OCI-LY1 (cell line): ENCODE data around the gene GALP.
A peak's percentile ranks its signal among the peaks of the same experiment; 100 is the strongest.

ENCODE experiments used
- H2AFZ ChIP-seq: fragments of 200-600 bp; sonication (generic), shearing (Covaris generic); 2 replicates; pipeline ENCODE4 v1.6.0; 2014; ENCODE audit warnings: antibody characterized with exemption, mild to moderate bottlenecking, low read length
- H3F3A ChIP-seq: fragments of 200-600 bp; sonication (generic), shearing (Covaris generic); 2 replicates; pipeline ENCODE4 v1.6.0; 2014; ENCODE audit warnings: mild to moderate bottlenecking, antibody characterized with exemption, low read length, moderate library complexity; ENCODE audit not compliant: insufficient read depth
- H3K27ac ChIP-seq: fragments of 200-600 bp; sonication (generic); 2 replicates; pipeline ENCODE4 v1.5.1; 2014; ENCODE audit warnings: low read length, mixed run types, mild to moderate bottlenecking, low read depth; ENCODE audit not compliant: poor library complexity, severe bottlenecking
- H3K27me3 ChIP-seq: fragments of 200-600 bp; sonication (generic); 2 replicates; pipeline ENCODE4 v1.6.0; 2014; ENCODE audit warnings: antibody characterized with exemption, mild to moderate bottlenecking, low read length, moderate library complexity; ENCODE audit not compliant: insufficient read depth
- H3K36me3 ChIP-seq: fragments of 200-600 bp; sonication (generic); 2 replicates; pipeline ENCODE4 v1.6.1; 2014; ENCODE audit warnings: mild to moderate bottlenecking, antibody characterized with exemption, low read length, moderate library complexity, mixed read lengths; ENCODE audit not compliant: insufficient read depth
- H3K4me1 ChIP-seq: fragments of 200-600 bp; sonication (generic); 2 replicates; pipeline ENCODE4 v1.5.1; 2014; ENCODE audit warnings: mild to moderate bottlenecking, low read length, moderate library complexity; ENCODE audit not compliant: insufficient read depth, severe bottlenecking
- H3K4me2 ChIP-seq: fragments of 200-600 bp; sonication (generic), shearing (Covaris generic); 2 replicates; pipeline ENCODE4 v1.6.1; 2014; ENCODE audit warnings: low read length
- H3K4me3 ChIP-seq: fragments of 200-600 bp; sonication (generic); 2 replicates; pipeline ENCODE4 v1.5.1; 2014; ENCODE audit warnings: low read length, low read depth, mild to moderate bottlenecking, mixed read lengths; ENCODE audit not compliant: poor library complexity, severe bottlenecking
- H3K79me2 ChIP-seq: fragments of 200-600 bp; shearing (Covaris generic); 2 replicates; pipeline ENCODE4 v1.6.1; 2016; ENCODE audit warnings: mixed run types, low read length, mixed read lengths; ENCODE audit not compliant: insufficient read depth
- H3K9ac ChIP-seq: fragments of 200-600 bp; sonication (generic), shearing (Covaris generic); 2 replicates; pipeline ENCODE4 v1.6.1; 2014; ENCODE audit warnings: mild to moderate bottlenecking, low read length, mixed read lengths
- H3K9me2 ChIP-seq: fragments of 200-600 bp; sonication (generic), shearing (Covaris generic); 2 replicates; pipeline ENCODE4 v1.6.1; 2014; ENCODE audit warnings: low read depth, mild to moderate bottlenecking, low read length, mixed read lengths
- H3K9me3 ChIP-seq: fragments of 200-600 bp; shearing (Covaris generic); 2 replicates; pipeline ENCODE4 v1.6.1; 2014; ENCODE audit warnings: low read length, mixed read lengths
- H4K20me1 ChIP-seq: fragments of 200-600 bp; sonication (generic), shearing (Covaris generic); 2 replicates; pipeline ENCODE4 v1.6.0; 2016; ENCODE audit warnings: mild to moderate bottlenecking, low read length; ENCODE audit not compliant: insufficient read depth
- CTCF ChIP-seq: fragments of 200-600 bp; sonication (generic), shearing (Covaris generic); IDR thresholded peaks from 2 replicates; pipeline ENCODE4 v1.5.1; 2017; ENCODE audit warnings: mild to moderate bottlenecking, antibody characterized with exemption, low read length, moderate library complexity, mixed read lengths
- EZH2 ChIP-seq: fragments of 200-600 bp; sonication (generic), shearing (Covaris generic); IDR thresholded peaks from 2 replicates; pipeline ENCODE4 v1.8.0; 2017; ENCODE audit warnings: borderline replicate concordance, mixed run types, mild to moderate bottlenecking, antibody characterized with exemption, low read length, moderate library complexity, mixed read lengths

Gene GALP

GRCh38 chr19:56132316-56132822 is 43.4 kb upstream of the GALP start:
- Histone ChIP-seq H3K4me1 (peaks cover 13% of the 10 kb centered on the region), H3K4me2 (no peak overlapping the region), H3K36me3 (no peaks in the 10 kb centered on the region), H3F3A (no peaks in the 10 kb centered on the region), H3K9me3 (no peaks in the 10 kb centered on the region), H3K27ac (no peak overlapping the region), H3K27me3 (no peaks in the 10 kb centered on the region), H2AFZ (no peak overlapping the region), H4K20me1 (no peaks in the 10 kb centered on the region), H3K9me2 (no peaks in the 10 kb centered on the region), H3K79me2 (no peaks in the 10 kb centered on the region), H3K4me3 (no peak overlapping the region), H3K9ac (no peak overlapping the region)
- TF ChIP-seq CTCF, result no peak
- no peak for TF ChIP-seq EZH2

- peak overlapping the region; percentile 28 for H3K27ac ChIP-seq
- peak overlapping the region; percentile 9; the same call in 1 of the 2 replicates for H3K4me2 ChIP-seq
- H3K79me2 ChIP-seq, result no peaks in the 10 kb centered on the region
- H4K20me1 ChIP-seq, result no peaks in the 10 kb centered on the region
- peak overlapping the region; percentile 1; the same call in 1 of the 2 replicates for H3K9ac ChIP-seq
- no peak overlapping the region for H3K4me3 ChIP-seq
- H3K36me3 ChIP-seq, result no peaks in the 10 kb centered on the region
- H3K9me3 ChIP-seq, result no peaks in the 10 kb centered on the region
- H3K27me3 ChIP-seq, result no peaks in the 10 kb centered on the region
- no peak for TF ChIP-seq CTCF
- TF ChIP-seq EZH2, result no peak
- no peaks in the 10 kb centered on the region for H3K9me2 ChIP-seq
- peaks cover 13% of the 10 kb centered on the region for H3K4me1 ChIP-seq
- H2AFZ ChIP-seq, result 0 out of 2 replicates have a peak overlapping the region, but pooled peaks have one; percentile 21
- H3F3A ChIP-seq, result no peaks in the 10 kb centered on the region
Observed at GRCh38 chr19:56133858-56134653, 41.8 kb upstream of the GALP start.

GRCh38 chr19:56134654-56134921 is 41.2 kb upstream of the GALP start:
- H3K4me1 ChIP-seq, result peaks cover 13% of the 10 kb centered on the region
- no peaks in the 10 kb centered on the region for H3K9me2 ChIP-seq
- H3F3A ChIP-seq, result no peaks in the 10 kb centered on the region
- H2AFZ ChIP-seq, result 0 out of 2 replicates have a peak overlapping the region, but pooled peaks have one; percentile 21
- no peaks in the 10 kb centered on the region for H3K79me2 ChIP-seq
- H3K27me3 ChIP-seq, result no peaks in the 10 kb centered on the region
- no peak overlapping the region for H3K4me3 ChIP-seq
- H4K20me1 ChIP-seq, result no peaks in the 10 kb centered on the region
- H3K4me2 ChIP-seq, result 0 out of 2 replicates have a peak overlapping the region, but pooled peaks have one; percentile 9
- peak overlapping the region; percentile 28 for H3K27ac ChIP-seq
- no peaks in the 10 kb centered on the region for H3K9me3 ChIP-seq
- no peaks in the 10 kb centered on the region for H3K36me3 ChIP-seq
- TF ChIP-seq CTCF, result no peak
- TF ChIP-seq EZH2, result no peak
- no peak overlapping the region for H3K9ac ChIP-seq
